ENCODE results near the gene GAB2.

GAB2 gene

DNA sequence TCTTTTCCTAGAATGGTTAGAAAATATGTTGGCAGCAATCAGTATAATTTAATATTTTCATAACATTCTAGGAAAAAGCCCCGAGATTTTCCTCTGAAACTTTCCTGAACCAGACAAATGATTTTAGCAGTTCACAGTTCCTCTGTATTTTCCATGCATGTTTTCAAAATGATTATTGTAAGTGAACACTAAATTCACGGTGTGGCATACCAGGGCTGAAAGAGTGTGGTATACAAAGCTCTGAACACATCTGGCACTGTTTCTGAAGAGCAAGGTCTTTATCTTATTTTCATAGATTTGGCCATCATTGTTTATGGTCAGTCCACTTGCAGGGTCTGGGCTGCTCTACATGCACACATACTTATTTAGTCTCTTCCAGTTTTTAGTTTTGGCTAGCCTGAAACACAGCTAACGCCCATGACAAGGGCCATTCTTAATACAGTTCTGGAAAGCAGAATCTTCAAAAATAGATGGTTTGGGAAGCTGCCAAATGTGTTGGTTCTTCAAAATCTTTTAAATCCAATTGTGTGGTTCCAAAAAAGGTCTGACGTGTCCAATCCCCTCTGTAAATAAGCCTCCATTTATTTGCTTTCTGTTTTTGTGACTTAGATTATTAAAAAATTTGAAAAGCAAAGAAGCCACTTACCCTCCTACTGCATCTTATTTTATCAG, 7.9 kb upstream of the GAB2 start:
- ChIA-PET CTCF (interaction anchor here (1.0 to 1.4 kb wide), 2 partner anchors 139 to 649 kb away, joined by 3 to 6 read pairs; no protein-coding TSS in a partner anchor), POLR2A (no interaction called here)

DNA sequence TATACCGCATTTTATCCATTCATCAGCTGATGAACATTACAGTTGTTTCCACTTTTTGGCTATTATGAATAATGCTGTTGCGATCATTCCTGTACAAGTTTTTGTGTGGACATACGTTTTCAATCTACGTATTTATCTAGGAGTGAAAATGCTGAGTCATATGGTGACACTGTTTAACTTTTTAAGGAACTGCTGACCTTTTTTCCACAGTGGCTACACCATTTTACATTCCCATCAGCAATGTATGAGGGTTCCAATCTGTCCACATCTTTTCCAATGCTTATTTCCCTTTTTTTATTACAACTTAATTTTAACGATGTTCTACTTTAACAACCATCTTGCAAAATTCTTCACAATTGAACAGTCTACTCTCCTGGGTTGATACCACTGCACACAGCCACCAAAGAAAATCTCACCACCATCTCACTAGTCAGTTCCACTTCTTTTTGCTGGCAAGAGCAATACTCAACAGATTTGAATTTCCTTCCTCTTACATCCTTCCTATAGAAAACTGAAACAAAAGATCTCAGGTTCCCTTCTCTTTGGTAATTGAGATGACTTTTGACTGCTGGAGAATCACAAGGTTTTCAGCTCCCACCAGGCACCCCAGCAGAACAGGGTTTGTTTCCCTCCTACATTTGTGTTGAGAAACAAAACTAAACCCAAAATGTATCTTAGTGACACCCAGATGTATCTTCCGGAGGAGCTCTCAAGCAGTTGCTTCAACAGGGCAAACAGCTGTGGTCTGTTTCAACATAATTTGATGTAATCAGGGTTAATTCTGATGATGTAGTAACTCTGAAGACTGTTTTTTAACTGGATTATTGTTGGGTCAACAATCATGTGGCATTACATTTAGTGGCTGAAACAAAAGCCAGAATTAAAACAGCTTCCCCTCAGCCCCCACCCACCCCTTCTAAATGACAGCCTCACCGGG, 7.0 kb upstream of the GAB2 start:
- POLR2A ChIA-PET, result no interaction called here
- no peaks in the 10 kb centered on the region for H3K36me3 ChIP-seq (ENCODE audit: control insufficient read depth in 2 of 2, insufficient read depth in 1 of 2, low read length in 2 of 2)
- no peaks in the 10 kb centered on the region for H3K9me3 ChIP-seq (ENCODE audit: control insufficient read depth, insufficient read depth, low read depth, low read length)
- no peak overlapping the region for H3K27ac ChIP-seq (ENCODE audit: extremely low read depth, low read depth, low read length)
- no peak overlapping the region for H3K4me3 ChIP-seq (ENCODE audit: low read depth, low read length)
- H3K4me1 ChIP-seq (ENCODE audit: control insufficient read depth, insufficient read depth, low read length), result no peaks in the 10 kb centered on the region; the same call in 1 of the 2 replicates
- CTCF ChIA-PET, result interaction anchor here (0.6 to 9.6 kb wide), 4 partner anchors 140 to 648 kb away, joined by 3 to 52 read pairs (median 6); no protein-coding TSS in a partner anchor
- TF ChIP-seq ZNF16 (tag by site-specific recombination; IDR thresholded peaks at IDR 0.05; ENCODE audit: low read depth) (no peak), ZNF404 (tag by site-specific recombination; IDR thresholded peaks at IDR 0.05) (no peak), ZNF248 (tag by site-specific recombination; IDR thresholded peaks at IDR 0.05) (no peak), ZNF473 (tag by site-specific recombination; IDR thresholded peaks at IDR 0.05) (no peak), ZNF830 (tag by site-specific recombination; IDR thresholded peaks at IDR 0.05; ENCODE audit: low read depth) (no peak), ZNF423 (tag by site-specific recombination; IDR thresholded peaks at IDR 0.05) (no peak), TRIM28 (IDR thresholded peaks at IDR 0.05; ENCODE audit: borderline replicate concordance, low read length) (no peak), ZEB2 (tag by site-specific recombination; IDR thresholded peaks at IDR 0.05) (no peak)
- TF ChIP-seq, protein P1, sequence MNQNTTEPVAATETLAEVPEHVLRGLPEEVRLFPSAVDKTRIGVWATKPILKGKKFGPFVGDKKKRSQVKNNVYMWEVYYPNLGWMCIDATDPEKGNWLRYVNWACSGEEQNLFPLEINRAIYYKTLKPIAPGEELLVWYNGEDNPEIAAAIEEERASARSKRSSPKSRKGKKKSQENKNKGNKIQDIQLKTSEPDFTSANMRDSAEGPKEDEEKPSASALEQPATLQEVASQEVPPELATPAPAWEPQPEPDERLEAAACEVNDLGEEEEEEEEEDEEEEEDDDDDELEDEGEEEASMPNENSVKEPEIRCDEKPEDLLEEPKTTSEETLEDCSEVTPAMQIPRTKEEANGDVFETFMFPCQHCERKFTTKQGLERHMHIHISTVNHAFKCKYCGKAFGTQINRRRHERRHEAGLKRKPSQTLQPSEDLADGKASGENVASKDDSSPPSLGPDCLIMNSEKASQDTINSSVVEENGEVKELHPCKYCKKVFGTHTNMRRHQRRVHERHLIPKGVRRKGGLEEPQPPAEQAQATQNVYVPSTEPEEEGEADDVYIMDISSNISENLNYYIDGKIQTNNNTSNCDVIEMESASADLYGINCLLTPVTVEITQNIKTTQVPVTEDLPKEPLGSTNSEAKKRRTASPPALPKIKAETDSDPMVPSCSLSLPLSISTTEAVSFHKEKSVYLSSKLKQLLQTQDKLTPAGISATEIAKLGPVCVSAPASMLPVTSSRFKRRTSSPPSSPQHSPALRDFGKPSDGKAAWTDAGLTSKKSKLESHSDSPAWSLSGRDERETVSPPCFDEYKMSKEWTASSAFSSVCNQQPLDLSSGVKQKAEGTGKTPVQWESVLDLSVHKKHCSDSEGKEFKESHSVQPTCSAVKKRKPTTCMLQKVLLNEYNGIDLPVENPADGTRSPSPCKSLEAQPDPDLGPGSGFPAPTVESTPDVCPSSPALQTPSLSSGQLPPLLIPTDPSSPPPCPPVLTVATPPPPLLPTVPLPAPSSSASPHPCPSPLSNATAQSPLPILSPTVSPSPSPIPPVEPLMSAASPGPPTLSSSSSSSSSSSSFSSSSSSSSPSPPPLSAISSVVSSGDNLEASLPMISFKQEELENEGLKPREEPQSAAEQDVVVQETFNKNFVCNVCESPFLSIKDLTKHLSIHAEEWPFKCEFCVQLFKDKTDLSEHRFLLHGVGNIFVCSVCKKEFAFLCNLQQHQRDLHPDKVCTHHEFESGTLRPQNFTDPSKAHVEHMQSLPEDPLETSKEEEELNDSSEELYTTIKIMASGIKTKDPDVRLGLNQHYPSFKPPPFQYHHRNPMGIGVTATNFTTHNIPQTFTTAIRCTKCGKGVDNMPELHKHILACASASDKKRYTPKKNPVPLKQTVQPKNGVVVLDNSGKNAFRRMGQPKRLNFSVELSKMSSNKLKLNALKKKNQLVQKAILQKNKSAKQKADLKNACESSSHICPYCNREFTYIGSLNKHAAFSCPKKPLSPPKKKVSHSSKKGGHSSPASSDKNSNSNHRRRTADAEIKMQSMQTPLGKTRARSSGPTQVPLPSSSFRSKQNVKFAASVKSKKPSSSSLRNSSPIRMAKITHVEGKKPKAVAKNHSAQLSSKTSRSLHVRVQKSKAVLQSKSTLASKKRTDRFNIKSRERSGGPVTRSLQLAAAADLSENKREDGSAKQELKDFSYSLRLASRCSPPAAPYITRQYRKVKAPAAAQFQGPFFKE (tag by site-specific recombination; IDR thresholded peaks at IDR 0.05; ENCODE audit: borderline replicate concordance), result no peak

More for the DNA sequence above, 7.9 kb upstream of the GAB2 start:
- Histone ChIP-seq H3K9me3 (ENCODE audit: control insufficient read depth, insufficient read depth, low read depth, low read length) (no peaks in the 10 kb centered on the region), H3K27ac (ENCODE audit: extremely low read depth, low read depth, low read length) (no peak overlapping the region), H3K4me3 (ENCODE audit: low read depth, low read length) (no peak overlapping the region), H3K4me1 (ENCODE audit: control insufficient read depth, insufficient read depth, low read length) (no peaks in the 10 kb centered on the region; the same call in 1 of the 2 replicates), H3K36me3 (ENCODE audit: control insufficient read depth in 2 of 2, insufficient read depth in 1 of 2, low read length in 2 of 2) (no peaks in the 10 kb centered on the region)
- TF ChIP-seq ZNF10 (tag by site-specific recombination; IDR thresholded peaks at IDR 0.05), result no peak
- TF ChIP-seq, protein P1 (tag by site-specific recombination; IDR thresholded peaks at IDR 0.05; ENCODE audit: borderline replicate concordance), result no peak
- TF ChIP-seq KLF16 (tag by site-specific recombination; IDR thresholded peaks at IDR 0.05), result no peak
- no peak for TF ChIP-seq ZNF266 (tag by site-specific recombination; IDR thresholded peaks at IDR 0.05; ENCODE audit: low read depth)
- no peak for TF ChIP-seq ZNF626 (tag by site-specific recombination; IDR thresholded peaks at IDR 0.05)
- no peak for TF ChIP-seq ZNF561 (tag by site-specific recombination; IDR thresholded peaks at IDR 0.05; ENCODE audit: borderline replicate concordance)
- TF ChIP-seq, protein P2, sequence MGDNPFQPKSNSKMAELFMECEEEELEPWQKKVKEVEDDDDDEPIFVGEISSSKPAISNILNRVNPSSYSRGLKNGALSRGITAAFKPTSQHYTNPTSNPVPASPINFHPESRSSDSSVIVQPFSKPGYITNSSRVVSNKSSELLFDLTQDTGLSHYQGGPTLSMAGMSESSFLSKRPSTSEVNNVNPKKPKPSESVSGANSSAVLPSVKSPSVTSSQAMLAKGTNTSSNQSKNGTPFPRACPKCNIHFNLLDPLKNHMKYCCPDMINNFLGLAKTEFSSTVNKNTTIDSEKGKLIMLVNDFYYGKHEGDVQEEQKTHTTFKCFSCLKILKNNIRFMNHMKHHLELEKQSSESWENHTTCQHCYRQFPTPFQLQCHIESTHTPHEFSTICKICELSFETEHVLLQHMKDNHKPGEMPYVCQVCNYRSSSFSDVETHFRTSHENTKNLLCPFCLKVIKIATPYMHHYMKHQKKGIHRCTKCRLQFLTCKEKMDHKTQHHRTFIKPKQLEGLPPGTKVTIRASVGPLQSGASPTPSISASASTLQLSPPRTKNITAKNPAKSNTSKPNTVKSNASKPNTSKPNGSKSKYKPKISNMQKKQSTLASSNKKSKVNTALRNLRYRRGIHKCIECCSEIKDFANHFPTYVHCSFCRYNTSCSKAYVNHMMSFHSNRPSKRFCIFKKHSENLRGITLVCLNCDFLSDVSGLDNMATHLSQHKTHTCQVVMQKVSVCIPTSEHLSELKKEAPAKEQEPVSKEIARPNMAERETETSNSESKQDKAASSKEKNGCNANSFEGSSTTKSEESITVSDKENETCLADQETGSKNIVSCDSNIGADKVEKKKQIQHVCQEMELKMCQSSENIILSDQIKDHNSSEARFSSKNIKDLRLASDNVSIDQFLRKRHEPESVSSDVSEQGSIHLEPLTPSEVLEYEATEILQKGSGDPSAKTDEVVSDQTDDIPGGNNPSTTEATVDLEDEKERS (tag by site-specific recombination; IDR thresholded peaks at IDR 0.05), result no peak
